Measurements from ENCODE around the gene PDZK1IP1. TPM values are rescaled to one million over a fixed set of nuclear protein-coding genes. Genes with fewer than 3 reads are reported as not detected.
"Not testable (repeated sequence)": the region's sequence is repeated elsewhere in the genome, so short reads cannot be mapped to it uniquely, and the experiment has no call there.

PDZK1IP1 gene
- total and polyA plus RNA-seq, 2 of the 13 experiments (the other 11 are each of a cell fraction or from before 2014, with no cell fraction given), result 0.24 to 1.6 TPM

GRCh38 chr1:47147047-47147785, 42.6 kb downstream of the PDZK1IP1 start:
- no peaks in the 10 kb centered on the region for H3K27me3 ChIP-seq (ENCODE audit: control insufficient read depth in 1 of 2, insufficient read depth in 2 of 2, low read length in 2 of 2)
- H3K27ac ChIP-seq (ENCODE audit: extremely low read length, insufficient read depth, low read length), result no peak overlapping the region
- H3K4me2 ChIP-seq (ENCODE audit: low read depth, low read length), result no peak overlapping the region
- no peaks in the 10 kb centered on the region for H4K20me1 ChIP-seq (ENCODE audit: insufficient read depth, low read length)
- no peaks in the 10 kb centered on the region for H3K4me1 ChIP-seq (ENCODE audit: insufficient read depth, low read length)
- H3K9me3 ChIP-seq (ENCODE audit: low read length), result no peaks in the 10 kb centered on the region
- CTCF ChIA-PET (ENCODE audit: low intra/inter-chr PET ratio, low total read pairs), result no interaction called here
- DNase-seq (ENCODE audit: low spot score) (no peak), FAIRE-seq (no peak), ATAC-seq (peak; percentile 49; the same call in 1 of the 3 replicates)
- intact Hi-C loops (cut with micrococcal nuclease; ENCODE audit: unreplicated experiment) (loop anchor here (10.0 kb wide), 1 partner anchor 212 kb away; no protein-coding TSS in a partner anchor), in situ Hi-C loops (cut with HindIII; ENCODE audit: extremely low pct_ligation_motif_present, low pct_unique_long_range_greater_than_20kb) (loop anchor here (25.0 kb wide), 1 partner anchor 210 kb away; the partner anchor contains the start of gene CYP4A11)
- TF ChIP-seq REST (IDR thresholded peaks at IDR 0.05; ENCODE audit: borderline replicate concordance in 1 of 2, low read depth in 1 of 2, low read length in 2 of 2), result peak in 1 of 2 experiments; percentile 43; a peak in 2 of 4 replicates
- TF ChIP-seq UBTF (CRISPR knock-in tag; IDR thresholded peaks at IDR 0.05), result no peak
- no peak overlapping the region for H3K9ac ChIP-seq (ENCODE audit: insufficient read depth, low read depth, low read length)
- WGBS (ENCODE audit: low lambda C conversion rate), result 20% methylated on average over 6 of the region's 6 CpGs
- H3K4me3 ChIP-seq (replicated peaks in 1 of 3; ENCODE audit: insufficient read depth in 1 of 3, low read depth in 2 of 3, low read length in 3 of 3), result no peak overlapping the region
- H3K79me2 ChIP-seq (ENCODE audit: insufficient read depth, low read length), result no peaks in the 10 kb centered on the region
- no TSS peak for BruUV-seq (replicated peaks)
- POLR2A ChIA-PET, result no interaction called here
- H2AFZ ChIP-seq (ENCODE audit: low read length), result no peak overlapping the region
- H3K36me3 ChIP-seq (replicated peaks in 1 of 2; ENCODE audit: control insufficient read depth in 1 of 2, insufficient read depth in 2 of 2, low read length in 2 of 2), result no peaks in the 10 kb centered on the region

- H2AFZ ChIP-seq (ENCODE audit: low read length); H3K4me1 ChIP-seq (ENCODE audit: insufficient read depth, low read length); H4K20me1 ChIP-seq (ENCODE audit: insufficient read depth, low read length); BruUV-seq (replicated peaks); H3K9me3 ChIP-seq (ENCODE audit: low read length); H3K36me3 ChIP-seq (replicated peaks in 1 of 2; ENCODE audit: control insufficient read depth in 1 of 2, insufficient read depth in 2 of 2, low read length in 2 of 2); POLR2A ChIA-PET; H3K4me3 ChIP-seq (replicated peaks in 1 of 3; ENCODE audit: insufficient read depth in 1 of 3, low read depth in 2 of 3, low read length in 3 of 3); ATAC-seq; H3K27ac ChIP-seq (ENCODE audit: extremely low read length, insufficient read depth, low read length); H3K4me2 ChIP-seq (ENCODE audit: low read depth, low read length); H3K9ac ChIP-seq (ENCODE audit: insufficient read depth, low read depth, low read length); H3K79me2 ChIP-seq (ENCODE audit: insufficient read depth, low read length); CTCF ChIA-PET (ENCODE audit: low intra/inter-chr PET ratio, low total read pairs); H3K27me3 ChIP-seq (ENCODE audit: control insufficient read depth in 1 of 2, insufficient read depth in 2 of 2, low read length in 2 of 2); FAIRE-seq; DNase-seq (ENCODE audit: low spot score): not testable (repeated sequence)
- intact Hi-C loops (cut with micrococcal nuclease; ENCODE audit: unreplicated experiment), result loop anchor here (10.0 kb wide), 1 partner anchor 212 kb away; no protein-coding TSS in a partner anchor
- 23% methylated on average over 1 of the region's 1 CpG for WGBS (ENCODE audit: low lambda C conversion rate)
- in situ Hi-C loops (cut with HindIII; ENCODE audit: extremely low pct_ligation_motif_present, low pct_unique_long_range_greater_than_20kb), result loop anchor here (25.0 kb wide), 1 partner anchor 209 kb away; the partner anchor contains the start of gene CYP4A11
Observed at GRCh38 chr1:47146495-47146894, 43.3 kb downstream of the PDZK1IP1 start.

Measured in HepG2 (cell line).